Neural cell (in vitro differentiated cells): ENCODE data around the gene PLD5. TPM values are rescaled to one million over a fixed set of nuclear protein-coding genes. Genes with fewer than 3 reads are reported as not detected.
"Not testable (repeated sequence)": the region's sequence is repeated elsewhere in the genome, so short reads cannot be mapped to it uniquely, and the experiment has no call there.

ENCODE experiments used
- H2AFZ ChIP-seq: fragments of 200-600, 300-800 bp; sonication (generic), shearing (Covaris generic); 2 replicates; pipeline ENCODE4 v1.6.0; 2014; ENCODE audit warnings: low read depth, mild to moderate bottlenecking, antibody characterized with exemption, low read length, moderate library complexity
- H3F3A ChIP-seq: fragments of 200-600 bp; shearing (Covaris generic); 2 replicates; pipeline ENCODE4 v1.6.1; 2016; ENCODE audit warnings: mild to moderate bottlenecking, moderate library complexity, mixed read lengths, antibody characterized with exemption, low read length; ENCODE audit not compliant: insufficient read depth, poor library complexity, severe bottlenecking
- H3K27ac ChIP-seq: fragments of 200-600, 300-800 bp; sonication (generic), shearing (Covaris generic); 2 replicates; pipeline ENCODE4 v1.5.1; 2014; ENCODE audit warnings: mild to moderate bottlenecking, low read length, moderate library complexity
- H3K27me3 ChIP-seq: fragments of 300-800, 200-600 bp; sonication (generic), shearing (Covaris generic); 2 replicates; pipeline ENCODE4 v1.6.0; 2014; ENCODE audit warnings: mild to moderate bottlenecking, low read depth, low read length, moderate library complexity; ENCODE audit not compliant: insufficient read depth
- H3K36me3 ChIP-seq: fragments of 300-800, 200-600 bp; sonication (generic), shearing (Covaris generic); 2 replicates; pipeline ENCODE4 v1.5.1; 2014; ENCODE audit warnings: mild to moderate bottlenecking, antibody characterized with exemption, low read length, moderate library complexity; ENCODE audit not compliant: insufficient read depth
- H3K4me2 ChIP-seq: fragments of 300-800, 200-600 bp; sonication (generic), shearing (Covaris generic); 2 replicates; pipeline ENCODE4 v1.6.0; 2014; ENCODE audit warnings: mild to moderate bottlenecking, low read length
- H3K4me3 ChIP-seq: fragments of 300-800, 200-600 bp; sonication (generic), shearing (Covaris generic); 2 replicates; pipeline ENCODE4 v1.5.1; 2014; ENCODE audit warnings: mild to moderate bottlenecking, low read length, moderate library complexity
- H3K79me2 ChIP-seq: fragments of 200-600 bp; shearing (Covaris generic); replicated peaks from 2 replicates; pipeline ENCODE4 v1.6.0; 2014; ENCODE audit warnings: mild to moderate bottlenecking, low read length, moderate library complexity; ENCODE audit not compliant: insufficient read depth
- H3K9ac ChIP-seq: fragments of 300-800, 200-600 bp; sonication (generic), shearing (Covaris generic); 2 replicates; pipeline ENCODE4 v1.6.1; 2016; ENCODE audit warnings: mild to moderate bottlenecking, low read length, mixed read lengths
- H3K9me2 ChIP-seq: fragments of 200-600 bp; shearing (Covaris generic); 2 replicates; pipeline ENCODE4 v1.6.1; 2016; ENCODE audit warnings: mild to moderate bottlenecking, low read length, mixed read lengths; ENCODE audit not compliant: insufficient read depth
- H3K9me3 ChIP-seq: fragments of 200-600, 300-800 bp; sonication (generic), shearing (Covaris generic); 2 replicates; pipeline ENCODE4 v1.6.1; 2016; ENCODE audit warnings: mild to moderate bottlenecking, mixed run types, low read length, moderate library complexity, mixed read lengths
- H4K20me1 ChIP-seq: fragments of 200-600 bp; shearing (Covaris generic); 2 replicates; pipeline ENCODE4 v1.6.1; 2016; ENCODE audit warnings: mild to moderate bottlenecking, mixed run types; ENCODE audit not compliant: insufficient read depth
- EP300 ChIP-seq: fragments of 450-650 bp; conservative IDR thresholded peaks from 2 replicates; pipeline ENCODE4 v1.6.1; 2014; ENCODE audit warnings: antibody characterized with exemption, mild to moderate bottlenecking, moderate library complexity; ENCODE audit not compliant: poor library complexity, severe bottlenecking
- EZH2 ChIP-seq: fragments of 200-600, 300-800 bp; shearing (Covaris generic), sonication (generic); IDR thresholded peaks from 2 replicates; pipeline ENCODE4 v1.6.1; 2014; ENCODE audit warnings: antibody characterized with exemption, low read length, borderline replicate concordance, mild to moderate bottlenecking; ENCODE audit not compliant: insufficient read depth, poor library complexity, severe bottlenecking
- POLR2AphosphoS5 ChIP-seq: IDR thresholded peaks from 2 replicates; pipeline ENCODE4 v1.6.1; 2012
- RAD21 ChIP-seq: fragments of 450-650 bp; conservative IDR thresholded peaks from 2 replicates; pipeline ENCODE4 v1.6.1; 2014; ENCODE audit warnings: antibody characterized with exemption, mild to moderate bottlenecking, moderate library complexity
- SMC3 ChIP-seq: fragments of 450-650 bp; conservative IDR thresholded peaks from 2 replicates; pipeline ENCODE4 v1.6.1; 2014; ENCODE audit warnings: antibody characterized with exemption, mild to moderate bottlenecking, moderate library complexity; ENCODE audit not compliant: poor library complexity
- TAF1 ChIP-seq: IDR thresholded peaks from 2 replicates; pipeline ENCODE4 v1.6.1; 2012; ENCODE audit warnings: low read depth
- polyA plus RNA-seq: library from polyadenylated mRNA; depleted of rRNA; stranded (reverse); fragments of >200 nt; gene quantifications from 2 replicates; pipeline ENCODE4 v1.2.3, GENCODE V29; 2014
- TF ChIP-seq, protein P1 (sequence below): IDR thresholded peaks from 2 replicates; pipeline ENCODE4 v1.6.1; 2012; ENCODE audit warnings: borderline replicate concordance

Gene PLD5
- polyA plus RNA-seq, 1 donor from 2014 or later = 0.64 TPM

DNA sequence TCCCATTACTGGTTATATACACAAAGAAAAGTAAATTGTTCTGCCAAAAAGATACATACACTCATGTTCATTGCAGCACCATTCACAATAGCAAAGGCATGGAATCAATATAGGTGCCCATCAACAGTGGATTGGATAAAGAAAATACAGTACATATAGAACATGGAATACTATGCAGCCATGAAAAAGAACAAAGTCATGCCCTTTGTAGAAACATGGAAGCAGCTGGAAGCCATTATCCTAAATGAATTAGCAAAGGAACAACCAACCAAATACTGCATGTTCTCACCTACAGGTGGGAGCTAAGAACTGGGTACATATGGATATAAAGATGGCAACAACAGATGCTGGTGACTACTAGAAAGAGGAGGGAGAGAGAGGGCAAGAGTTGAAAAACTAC, 132.6 kb downstream of the PLD5 start:
- Histone ChIP-seq H3K79me2 (no peaks in the 10 kb centered on the region), H3K4me3 (no peak overlapping the region), H4K20me1 (no peaks in the 10 kb centered on the region), H3K9me3 (peaks cover 3% of the 10 kb centered on the region), H2AFZ (no peak overlapping the region), H3K4me2 (no peak overlapping the region), H3F3A (no peaks in the 10 kb centered on the region), H3K9me2 (no peaks in the 10 kb centered on the region), H3K36me3 (no peaks in the 10 kb centered on the region), H3K9ac (no peak overlapping the region), H3K27me3 (no peaks in the 10 kb centered on the region), H3K27ac (no peak overlapping the region)
- no peak for TF ChIP-seq EP300
- no peak for TF ChIP-seq TAF1
- TF ChIP-seq, protein P1, sequence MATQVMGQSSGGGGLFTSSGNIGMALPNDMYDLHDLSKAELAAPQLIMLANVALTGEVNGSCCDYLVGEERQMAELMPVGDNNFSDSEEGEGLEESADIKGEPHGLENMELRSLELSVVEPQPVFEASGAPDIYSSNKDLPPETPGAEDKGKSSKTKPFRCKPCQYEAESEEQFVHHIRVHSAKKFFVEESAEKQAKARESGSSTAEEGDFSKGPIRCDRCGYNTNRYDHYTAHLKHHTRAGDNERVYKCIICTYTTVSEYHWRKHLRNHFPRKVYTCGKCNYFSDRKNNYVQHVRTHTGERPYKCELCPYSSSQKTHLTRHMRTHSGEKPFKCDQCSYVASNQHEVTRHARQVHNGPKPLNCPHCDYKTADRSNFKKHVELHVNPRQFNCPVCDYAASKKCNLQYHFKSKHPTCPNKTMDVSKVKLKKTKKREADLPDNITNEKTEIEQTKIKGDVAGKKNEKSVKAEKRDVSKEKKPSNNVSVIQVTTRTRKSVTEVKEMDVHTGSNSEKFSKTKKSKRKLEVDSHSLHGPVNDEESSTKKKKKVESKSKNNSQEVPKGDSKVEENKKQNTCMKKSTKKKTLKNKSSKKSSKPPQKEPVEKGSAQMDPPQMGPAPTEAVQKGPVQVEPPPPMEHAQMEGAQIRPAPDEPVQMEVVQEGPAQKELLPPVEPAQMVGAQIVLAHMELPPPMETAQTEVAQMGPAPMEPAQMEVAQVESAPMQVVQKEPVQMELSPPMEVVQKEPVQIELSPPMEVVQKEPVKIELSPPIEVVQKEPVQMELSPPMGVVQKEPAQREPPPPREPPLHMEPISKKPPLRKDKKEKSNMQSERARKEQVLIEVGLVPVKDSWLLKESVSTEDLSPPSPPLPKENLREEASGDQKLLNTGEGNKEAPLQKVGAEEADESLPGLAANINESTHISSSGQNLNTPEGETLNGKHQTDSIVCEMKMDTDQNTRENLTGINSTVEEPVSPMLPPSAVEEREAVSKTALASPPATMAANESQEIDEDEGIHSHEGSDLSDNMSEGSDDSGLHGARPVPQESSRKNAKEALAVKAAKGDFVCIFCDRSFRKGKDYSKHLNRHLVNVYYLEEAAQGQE = no peak

- not testable (repeated sequence) for H3K9me2 ChIP-seq, H3K27ac ChIP-seq, H4K20me1 ChIP-seq
These were observed 148.4 kb downstream of the PLD5 start for GRCh38 chr1:242376121-242376520.

GRCh38 chr1:242350446-242350845, 174.1 kb downstream of the PLD5 start:
- H3F3A ChIP-seq, H3K79me2 ChIP-seq, H3K9me3 ChIP-seq, H3K4me2 ChIP-seq, H3K9ac ChIP-seq, H3K9me2 ChIP-seq, H3K27me3 ChIP-seq, H2AFZ ChIP-seq, H4K20me1 ChIP-seq, H3K4me3 ChIP-seq, H3K36me3 ChIP-seq, H3K27ac ChIP-seq: not testable (repeated sequence)

More at GRCh38 chr1:242376121-242376520, 148.4 kb downstream of the PLD5 start:
- H3K79me2 ChIP-seq, H2AFZ ChIP-seq, H3K9ac ChIP-seq, H3K36me3 ChIP-seq, H3K4me3 ChIP-seq, H3K4me2 ChIP-seq, H3K9me3 ChIP-seq, H3K27me3 ChIP-seq, H3F3A ChIP-seq: not testable (repeated sequence)

- no peaks in the 10 kb centered on the region for H3K9me3 ChIP-seq
- no peaks in the 10 kb centered on the region for H3K27me3 ChIP-seq
- no peak overlapping the region for H3K9ac ChIP-seq
- H3K4me3 ChIP-seq = no peak overlapping the region
- no peaks in the 10 kb centered on the region for H3K9me2 ChIP-seq
- no peak overlapping the region for H2AFZ ChIP-seq
- no peaks in the 10 kb centered on the region for H4K20me1 ChIP-seq
- H3K4me2 ChIP-seq = no peak overlapping the region
- no peaks in the 10 kb centered on the region for H3F3A ChIP-seq
- no peaks in the 10 kb centered on the region for H3K36me3 ChIP-seq
- TF ChIP-seq POLR2AphosphoS5 (no peak), SMC3 (no peak), EZH2 (no peak), RAD21 (no peak), TAF1 (no peak)
- H3K27ac ChIP-seq = no peak overlapping the region
- no peaks in the 10 kb centered on the region for H3K79me2 ChIP-seq
These were observed 174.9 kb downstream of the PLD5 start for GRCh38 chr1:242349636-242350035.

DNA sequence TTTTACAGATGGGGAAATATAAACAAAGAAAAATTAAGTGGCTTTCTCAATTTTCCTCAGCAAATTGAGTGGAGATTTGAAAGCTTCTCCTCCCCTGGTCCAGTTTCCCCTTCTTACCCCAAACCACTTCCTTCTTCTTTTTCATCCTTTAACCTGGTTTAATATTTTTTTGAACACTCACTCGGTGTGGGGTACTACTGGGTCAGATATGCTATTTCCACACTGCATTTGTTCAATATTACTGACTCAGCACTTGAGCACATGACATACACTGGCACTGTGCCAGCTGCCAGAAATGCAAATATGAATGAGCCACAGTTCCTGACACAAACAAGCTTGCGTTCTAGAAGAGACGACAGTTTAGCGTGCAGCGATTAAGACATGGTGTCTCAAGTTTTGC, 193.6 kb downstream of the PLD5 start:
- H3K79me2 ChIP-seq, H3K27ac ChIP-seq, H3K9me3 ChIP-seq, H3K4me2 ChIP-seq, H3K9ac ChIP-seq, H3F3A ChIP-seq, H3K4me3 ChIP-seq, H3K27me3 ChIP-seq, H3K9me2 ChIP-seq, H2AFZ ChIP-seq, H3K36me3 ChIP-seq, H4K20me1 ChIP-seq: not testable (repeated sequence)

DNA sequence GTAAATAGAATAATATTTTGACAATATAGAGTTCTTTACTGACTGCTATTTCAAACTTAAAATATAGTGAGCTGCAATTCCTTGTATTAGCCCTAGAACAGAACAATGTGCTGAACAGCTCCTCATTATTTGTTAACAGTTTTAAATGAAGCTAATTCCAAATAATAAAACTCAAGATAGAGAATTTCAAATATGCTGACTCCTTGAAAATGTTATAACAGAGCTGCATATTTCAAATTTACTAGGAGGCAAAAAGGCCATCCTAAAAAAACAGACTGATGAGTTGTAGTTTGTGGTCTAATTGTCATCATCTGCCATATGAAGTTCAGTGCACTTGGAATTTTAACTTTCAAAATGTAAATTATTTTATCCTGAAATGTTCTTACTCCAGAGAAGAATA, 197.1 kb downstream of the PLD5 start:
- H3K9me2 ChIP-seq, H3K27me3 ChIP-seq, H3F3A ChIP-seq, H4K20me1 ChIP-seq, H3K4me2 ChIP-seq, H3K27ac ChIP-seq, H3K4me3 ChIP-seq, H2AFZ ChIP-seq, H3K79me2 ChIP-seq, H3K9ac ChIP-seq, H3K36me3 ChIP-seq, H3K9me3 ChIP-seq: not testable (repeated sequence)
